Left forelimb (tissue), 1 donor: ENCODE data around the gene DOHH.

ENCODE experiments used
- DNase-seq: peaks from one replicate; pipeline ENCODE4 v3.0.0-alpha.2; 2018; ENCODE audit warnings: low spot score

Gene DOHH

DNA sequence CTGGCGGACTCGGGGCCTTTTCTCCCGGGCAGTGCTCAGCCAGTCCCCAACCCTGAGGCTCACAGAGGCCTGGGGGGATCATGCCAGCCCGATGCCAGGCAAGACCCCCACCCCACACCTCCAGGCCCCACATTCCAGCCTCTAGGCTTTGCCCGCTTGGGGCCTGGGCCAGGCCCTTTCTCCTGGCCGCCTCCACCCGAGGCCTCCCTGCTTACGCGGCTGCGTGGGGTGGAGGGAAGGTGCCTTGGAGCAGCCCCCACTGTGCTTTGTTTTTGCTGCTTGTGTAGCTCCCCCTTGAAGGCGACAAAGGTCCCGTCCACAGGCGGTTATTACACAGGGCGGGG is 58.5 kb downstream of the DOHH start:
- no peak for DNase-seq

DNA sequence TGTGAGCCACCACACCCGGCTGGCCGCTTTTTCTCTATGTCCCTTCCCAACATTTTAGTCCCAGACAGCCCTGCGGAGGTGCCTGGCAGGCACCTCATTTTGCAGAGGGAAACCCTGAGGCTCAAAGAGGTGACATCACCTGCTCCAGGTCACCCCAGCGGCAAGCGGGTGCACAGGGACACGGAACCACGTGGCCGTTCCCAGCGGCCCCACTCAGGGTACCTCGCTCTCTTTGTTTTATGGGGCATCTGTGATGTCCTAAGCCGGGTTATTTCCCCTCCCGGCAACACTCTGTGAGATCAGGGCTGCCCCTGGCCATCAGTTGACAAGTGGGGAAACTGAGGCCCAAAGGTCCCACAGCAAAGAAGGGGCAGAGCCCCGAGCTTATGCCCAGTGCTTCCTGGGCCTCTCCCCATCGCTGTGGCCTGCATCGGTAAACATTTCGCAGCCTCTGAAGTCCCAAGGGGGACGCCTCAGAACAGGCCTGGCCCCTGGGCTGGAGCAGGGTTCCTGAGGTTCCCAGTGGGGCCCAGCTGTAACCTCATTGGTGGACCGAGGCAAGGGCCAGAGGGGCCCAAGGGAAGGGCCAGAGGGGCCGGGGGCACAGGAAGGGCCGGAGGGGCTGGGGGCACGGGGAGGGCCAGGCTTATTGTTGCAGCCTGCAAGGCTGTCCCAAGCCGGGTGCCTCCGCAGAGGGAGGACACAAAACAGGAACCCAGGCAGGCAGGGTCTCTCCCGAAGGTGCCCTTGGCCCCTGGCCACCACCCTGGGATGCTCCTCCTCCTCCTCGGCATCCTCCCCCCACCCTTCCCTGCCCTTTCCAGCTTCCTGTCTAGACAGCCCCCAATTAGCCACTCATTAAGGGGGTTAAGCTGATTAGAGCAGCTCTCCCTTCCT is 59.1 kb downstream of the DOHH start:
- no peak for DNase-seq
